HG02884 (cell line): ENCODE results near the gene PLPP3.

ENCODE experiments used
- ATAC-seq: cut with Tn5 transposase; IDR thresholded peaks from one replicate; pipeline ENCODE4 v1.9.1; 2021; ENCODE audit warnings: mild to moderate bottlenecking, moderate library complexity; ENCODE audit not compliant: unreplicated experiment

The PLPP3 gene

DNA sequence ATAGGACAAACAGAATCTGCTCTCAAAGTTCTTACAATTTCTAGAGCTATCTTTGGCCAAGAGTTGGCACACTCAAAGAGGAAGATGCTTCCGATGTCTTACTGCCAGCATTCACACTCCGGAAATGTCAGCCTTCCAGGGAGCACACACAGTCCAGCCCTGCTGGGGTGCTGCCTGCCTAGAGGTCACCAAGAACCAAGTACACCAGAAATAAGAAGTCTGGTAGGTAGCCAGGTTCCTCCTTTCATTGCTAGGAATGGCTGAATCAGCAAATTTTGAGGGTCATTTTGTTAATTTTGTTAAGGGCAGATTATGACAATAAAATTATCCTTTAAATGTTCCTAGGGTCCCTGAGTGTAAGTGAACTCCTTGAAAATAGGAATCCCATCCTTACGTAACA is 77.5 kb downstream of the PLPP3 start:
- no peak for ATAC-seq

DNA sequence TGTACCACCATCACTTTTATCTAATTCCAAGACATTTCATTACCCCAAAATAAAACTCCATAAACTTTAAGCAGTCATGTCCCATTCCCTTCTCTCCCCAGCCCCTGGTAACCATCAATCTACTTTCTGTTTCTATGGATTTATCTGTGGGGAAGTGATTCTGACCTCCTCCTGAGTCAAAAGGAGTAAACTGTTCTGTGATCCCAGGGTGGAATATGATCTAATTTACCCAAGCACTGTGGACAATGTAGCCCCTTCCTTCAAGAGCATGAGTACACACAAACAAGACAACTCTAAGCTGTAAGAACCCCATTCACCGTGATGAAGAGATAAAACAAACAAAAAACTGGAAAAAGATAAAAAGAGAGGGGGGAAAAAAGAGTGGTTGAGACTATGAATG is 77.9 kb downstream of the PLPP3 start:
- ATAC-seq, result no peak

GRCh38 chr1:56496821-56497772 is 82.3 kb downstream of the PLPP3 start:
- no peak for ATAC-seq

GRCh38 chr1:56496158-56496557 is 83.2 kb downstream of the PLPP3 start:
- no peak for ATAC-seq

DNA sequence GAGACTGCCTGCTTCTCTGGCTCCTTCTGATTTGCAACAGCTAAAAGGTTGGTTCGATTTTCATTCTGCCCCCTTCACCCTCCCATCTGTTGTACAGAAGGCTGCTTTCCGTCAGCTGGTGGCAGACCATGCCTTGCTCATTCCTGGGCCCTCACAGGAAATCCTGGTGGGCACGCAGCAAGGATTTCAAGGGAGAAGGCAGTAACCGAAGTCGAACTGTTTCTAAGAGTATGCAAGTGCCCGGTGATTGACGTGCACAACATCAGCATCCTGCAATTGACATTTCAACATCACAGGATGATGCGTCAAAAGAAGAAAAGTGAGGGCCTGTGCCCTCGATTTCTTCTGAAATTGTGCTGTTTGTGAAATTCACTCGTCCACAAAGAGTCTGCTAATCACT is 83.8 kb downstream of the PLPP3 start:
- no peak for ATAC-seq

DNA sequence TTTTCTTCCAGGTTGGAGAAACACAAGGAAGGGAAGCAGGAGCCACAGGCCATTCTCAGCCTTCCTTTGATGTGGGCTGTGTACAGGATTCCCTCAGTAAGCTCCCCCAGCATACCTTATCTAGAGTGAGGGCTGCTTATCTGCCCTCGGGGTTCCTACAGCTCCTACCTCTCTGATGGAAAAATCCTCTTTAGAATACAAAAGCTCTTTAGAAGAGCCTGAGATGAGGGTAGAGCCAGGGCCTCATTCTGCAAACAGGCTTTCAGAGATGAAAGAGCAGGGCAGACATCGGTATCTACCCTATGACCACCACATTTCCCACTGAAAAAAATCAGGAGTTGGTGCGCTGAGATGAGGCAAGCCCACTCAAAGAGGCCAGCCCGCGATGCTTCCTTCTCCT is 85.1 kb downstream of the PLPP3 start:
- no peak for ATAC-seq

GRCh38 chr1:56493826-56494225 is 85.5 kb downstream of the PLPP3 start:
- no peak for ATAC-seq

- no peak for ATAC-seq
Observed at GRCh38 chr1:56491441-56491840, 87.9 kb downstream of the PLPP3 start.

GRCh38 chr1:56490619-56491018 is 88.7 kb downstream of the PLPP3 start:
- no peak for ATAC-seq

DNA sequence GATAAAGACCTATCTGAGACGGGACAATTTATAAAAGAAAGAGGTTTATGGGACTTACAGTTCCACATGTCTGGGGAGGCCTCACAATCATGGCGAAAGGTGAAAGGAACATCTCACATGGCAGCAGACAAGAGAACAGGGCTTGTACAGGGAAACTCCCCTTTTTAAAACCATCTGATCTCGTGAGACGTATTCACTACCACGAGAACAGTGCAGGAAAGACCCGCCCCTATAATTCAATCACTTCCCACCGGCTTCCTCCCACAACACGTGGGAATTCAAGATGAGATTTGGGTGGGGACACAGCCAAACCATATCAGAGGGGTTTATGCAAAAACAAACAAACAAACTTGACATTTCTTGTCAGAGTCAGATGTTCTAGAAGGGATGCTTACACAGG is 89.7 kb downstream of the PLPP3 start:
- no peak for ATAC-seq

GRCh38 chr1:56484695-56485094 is 94.7 kb downstream of the PLPP3 start:
- ATAC-seq, result no peak

GRCh38 chr1:56483104-56483503 is 96.3 kb downstream of the PLPP3 start:
- ATAC-seq, result no peak

GRCh38 chr1:56482486-56482885 is 96.9 kb downstream of the PLPP3 start:
- no peak for ATAC-seq

- ATAC-seq, result no peak
Observed at GRCh38 chr1:56481140-56481694, 98.1 kb downstream of the PLPP3 start.

DNA sequence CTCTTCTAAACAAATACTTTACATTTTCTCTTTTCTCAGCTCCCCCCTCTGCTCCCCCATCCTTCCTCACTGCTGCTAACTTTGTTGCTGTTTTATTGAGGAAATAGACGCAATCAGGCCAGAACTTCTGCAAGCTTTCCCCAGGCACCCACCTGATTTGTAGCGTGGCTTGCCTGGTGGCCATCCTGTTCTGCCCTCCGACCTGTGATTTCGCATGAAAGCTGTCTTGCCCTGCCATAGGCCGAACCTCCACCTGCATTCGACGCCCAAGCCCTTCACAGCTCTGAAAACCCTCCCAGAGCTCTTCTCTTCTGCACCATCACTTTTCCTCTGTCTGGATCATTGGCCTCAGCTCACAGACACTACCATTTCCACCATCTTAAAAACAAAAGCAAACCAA is 100.6 kb downstream of the PLPP3 start:
- no peak for ATAC-seq

- no peak for ATAC-seq
Observed at GRCh38 chr1:56477164-56478111, 101.9 kb downstream of the PLPP3 start.

- no peak for ATAC-seq
Observed at GRCh38 chr1:56473582-56474270, 105.6 kb downstream of the PLPP3 start.

- ATAC-seq, result peak; percentile 80
Observed at GRCh38 chr1:56472860-56473259, 106.5 kb downstream of the PLPP3 start.

GRCh38 chr1:56469640-56470371 is 109.6 kb downstream of the PLPP3 start:
- ATAC-seq, result no peak

GRCh38 chr1:56468518-56468917 is 110.8 kb downstream of the PLPP3 start:
- ATAC-seq, result no peak
